CD4-positive, alpha-beta memory T cell (primary cell): ENCODE results near the gene NUTM2E. TPM values are rescaled to one million over a fixed set of nuclear protein-coding genes. Genes with fewer than 3 reads are reported as not detected.
"Not testable (repeated sequence)": the region's sequence is repeated elsewhere in the genome, so short reads cannot be mapped to it uniquely, and the experiment has no call there.

Source experiments
- CTCF ChIA-PET: fragments of 350-600 bp; sonication (Branson Sonifier 250); formaldehyde crosslinking; loops from one replicate; lab custom pipeline; 2021; ENCODE audit warnings: inconsistent platforms; ENCODE audit not compliant: partially characterized antibody; lab: Charles Lee
- POLR2A ChIA-PET: fragments of 350-600 bp; sonication (Branson Sonifier 250); formaldehyde crosslinking; loops from one replicate; lab custom pipeline; 2021; ENCODE audit not compliant: partially characterized antibody; lab: Charles Lee
- DNase-seq, 5 donors: peaks; one replicate each; pipeline versions ENCODE4 v3.0.0 to v3.0.0-alpha.2; 2020 to 2022; ENCODE audit warnings: mixed read lengths in 1 of 5
- H3K27ac ChIP-seq: one replicate; pipeline ENCODE4 v1.7.0; 2013; ENCODE audit warnings: low read depth, low read length
- H3K27me3 ChIP-seq: 2 replicates; pipeline ENCODE4 v1.7.0; 2013; ENCODE audit warnings: mild to moderate bottlenecking, low read length, moderate library complexity; ENCODE audit not compliant: insufficient read depth
- H3K36me3 ChIP-seq: 2 replicates; pipeline ENCODE4 v1.7.0; 2013; ENCODE audit warnings: mild to moderate bottlenecking, low read length, moderate library complexity; ENCODE audit not compliant: insufficient read depth
- H3K4me1 ChIP-seq: 2 replicates; pipeline ENCODE4 v1.7.0; 2013; ENCODE audit warnings: mild to moderate bottlenecking, low read length, moderate library complexity; ENCODE audit not compliant: insufficient read depth
- H3K4me3 ChIP-seq, 2 donors: one replicate each; pipeline ENCODE4 v1.7.0; 2013; ENCODE audit warnings: low read length in 2 of 2, mild to moderate bottlenecking in 1 of 2
- H3K9me3 ChIP-seq, 2 donors: one replicate each; pipeline ENCODE4 v1.7.0; 2013; ENCODE audit warnings: low read length in 2 of 2, control low read depth in 1 of 2; ENCODE audit not compliant: control insufficient read depth in 1 of 2
- H3K27ac Mint-ChIP-seq, 7 donors: one replicate each; pipeline ENCODE4 v1.8.0; 2020 to 2021; ENCODE audit warnings: mixed read lengths in 7 of 7, mild to moderate bottlenecking in 6 of 7, inconsistent platforms in 3 of 7, moderate library complexity in 3 of 7
- H3K27me3 Mint-ChIP-seq, 2 donors: one replicate each; pipeline ENCODE4 v1.8.0; 2020 to 2021; ENCODE audit warnings: mixed read lengths in 2 of 2
- H3K36me3 Mint-ChIP-seq, 2 donors: one replicate each; pipeline ENCODE4 v1.8.0; 2020 to 2021; ENCODE audit warnings: mixed read lengths in 2 of 2, inconsistent platforms in 1 of 2, mild to moderate bottlenecking in 1 of 2
- H3K4me1 Mint-ChIP-seq, 4 donors: one replicate each; pipeline ENCODE4 v1.8.0; 2020 to 2021; ENCODE audit warnings: mixed read lengths in 4 of 4, mild to moderate bottlenecking in 1 of 4
- H3K4me3 Mint-ChIP-seq, 8 donors: one replicate each; pipeline ENCODE4 v1.8.0; 2020 to 2021; ENCODE audit warnings: mixed read lengths in 8 of 8, mild to moderate bottlenecking in 7 of 8, moderate library complexity in 6 of 8, inconsistent platforms in 3 of 8
- H3K9me3 Mint-ChIP-seq, 8 donors: one replicate each; pipeline ENCODE4 v1.8.0; 2020 to 2021; ENCODE audit warnings: mixed read lengths in 8 of 8, mild to moderate bottlenecking in 5 of 8, inconsistent platforms in 3 of 8, moderate library complexity in 1 of 8
- intact Hi-C: fragments of 100-400 bp; cut with micrococcal nuclease; formaldehyde crosslinking; loops from one replicate; pipeline ENCODE4 v1.15.1; 2023
- polyA plus RNA-seq, 2 donors: library from polyadenylated mRNA; unstranded; fragments of 300-500 nt; fragmentation: Illumina TruSeq; gene quantifications; one replicate each; pipeline ENCODE4 v1.2.3, GENCODE V29; 2021
- total RNA-seq, 2 experiments: library from RNA; stranded (reverse); gene quantifications; one replicate each; pipeline ENCODE4 v1.2.3, GENCODE V29; 2021

NUTM2E gene
- total and polyA plus RNA-seq, 4 experiments from 2014 or later: 0.53 to 1.1 TPM; not detected in 2

DNA sequence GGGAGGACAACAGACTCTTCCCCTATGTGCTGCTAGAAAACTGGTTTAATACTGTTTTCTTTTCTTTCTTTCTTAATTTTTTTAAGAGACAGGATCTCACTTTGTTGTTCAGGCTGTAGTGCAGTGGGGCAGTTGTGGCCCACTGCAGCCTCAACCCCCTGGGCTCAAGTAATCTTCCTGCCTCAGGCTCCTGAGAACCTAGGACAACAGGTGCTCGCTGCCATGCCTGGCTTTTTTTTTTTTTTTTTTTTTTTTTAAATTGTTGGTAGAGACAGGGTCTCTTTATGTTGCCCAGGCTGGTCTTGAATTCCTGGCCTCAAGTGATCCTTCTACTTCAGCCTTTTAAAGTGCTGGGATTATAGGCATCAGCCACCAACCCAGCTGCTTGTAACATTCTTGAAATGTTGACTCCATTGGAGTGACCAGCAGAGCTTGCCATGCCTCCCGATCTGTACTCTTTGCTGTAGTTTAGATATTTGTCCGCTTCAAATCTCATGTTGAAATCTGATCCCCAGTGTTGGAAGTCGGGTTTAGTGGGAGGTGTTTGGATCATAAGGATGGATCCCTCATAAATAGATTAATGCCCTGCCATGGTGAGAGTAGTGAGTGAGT is 34.5 kb upstream of the NUTM2E start:
- H3K4me3 ChIP-seq, H3K4me3 Mint-ChIP-seq, H3K4me1 Mint-ChIP-seq, POLR2A ChIA-PET, intact Hi-C loops, H3K27me3 Mint-ChIP-seq, H3K4me1 ChIP-seq, H3K36me3 ChIP-seq, H3K27me3 ChIP-seq, H3K36me3 Mint-ChIP-seq, H3K9me3 Mint-ChIP-seq, DNase-seq, CTCF ChIA-PET, H3K9me3 ChIP-seq, H3K27ac ChIP-seq: not testable (repeated sequence)
- peak overlapping the region in 1 of 7 donors; percentile 14 for H3K27ac Mint-ChIP-seq

DNA sequence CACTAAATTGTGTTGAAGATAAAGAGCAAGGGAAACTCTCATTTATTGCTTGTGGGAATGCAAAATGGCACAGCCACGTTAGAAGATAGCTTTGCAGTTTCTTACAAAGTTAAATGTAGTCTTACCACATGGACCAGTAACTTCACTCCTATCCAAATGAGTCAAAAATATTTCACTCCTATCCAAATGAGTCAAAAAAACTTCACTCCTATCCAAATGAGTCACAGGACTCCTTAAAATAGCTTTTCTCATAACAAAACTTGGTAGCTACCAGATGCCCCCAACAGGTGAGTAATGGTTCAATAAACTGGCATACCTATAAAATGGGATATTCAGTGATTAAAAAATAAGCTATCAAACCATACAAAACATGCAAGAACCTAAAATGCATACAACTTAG is 27.2 kb upstream of the NUTM2E start:
- DNase-seq, H3K4me1 ChIP-seq, H3K27ac Mint-ChIP-seq, H3K9me3 ChIP-seq, H3K4me3 ChIP-seq, H3K9me3 Mint-ChIP-seq, CTCF ChIA-PET, H3K4me3 Mint-ChIP-seq, POLR2A ChIA-PET, H3K4me1 Mint-ChIP-seq, intact Hi-C loops, H3K27me3 ChIP-seq, H3K27ac ChIP-seq, H3K36me3 Mint-ChIP-seq, H3K36me3 ChIP-seq, H3K27me3 Mint-ChIP-seq: not testable (repeated sequence)

DNA sequence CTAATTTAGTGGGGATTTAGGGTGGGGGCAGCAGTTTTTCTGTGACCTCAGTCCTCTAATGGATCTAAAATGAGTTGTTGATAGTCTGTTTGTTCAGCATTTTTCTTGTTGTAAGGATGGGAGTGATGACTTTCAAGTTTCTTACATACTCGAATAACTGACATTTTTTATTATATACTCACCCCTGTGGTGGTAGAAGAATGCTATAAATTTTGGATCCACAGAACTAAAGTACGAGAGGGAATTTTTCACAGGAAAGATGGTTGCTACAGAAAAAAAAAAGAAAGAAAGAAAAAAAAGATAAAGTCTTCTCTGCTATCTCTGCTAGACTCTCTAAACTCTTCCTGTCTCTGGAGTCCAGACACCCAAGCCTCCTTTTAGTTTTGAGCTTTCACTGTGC is 20.7 kb upstream of the NUTM2E start:
- H3K27ac ChIP-seq, H3K9me3 Mint-ChIP-seq, DNase-seq, H3K36me3 Mint-ChIP-seq, H3K27me3 Mint-ChIP-seq, POLR2A ChIA-PET, H3K4me1 ChIP-seq, H3K4me1 Mint-ChIP-seq, H3K36me3 ChIP-seq, H3K4me3 ChIP-seq, intact Hi-C loops, H3K27me3 ChIP-seq, H3K27ac Mint-ChIP-seq, H3K4me3 Mint-ChIP-seq, H3K9me3 ChIP-seq, CTCF ChIA-PET: not testable (repeated sequence)

DNA sequence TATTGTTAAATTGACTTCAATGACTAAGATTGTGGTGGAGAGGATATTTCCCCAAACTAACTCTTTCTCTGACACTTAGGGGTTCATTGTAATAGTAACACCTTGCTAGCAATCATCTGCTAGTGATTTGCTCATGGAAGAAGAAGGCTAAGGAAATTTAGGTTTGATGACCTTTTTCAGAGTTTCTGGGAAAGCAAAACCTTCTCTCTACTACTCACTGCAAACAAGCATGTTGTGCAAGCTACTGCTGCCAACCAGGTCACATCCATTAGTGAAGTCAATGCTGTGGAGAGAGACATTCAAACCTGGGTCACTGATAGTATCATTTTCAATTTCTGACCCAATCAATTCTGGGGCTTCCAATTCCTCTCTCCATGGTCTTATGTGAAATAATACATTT is 14.6 kb upstream of the NUTM2E start:
- POLR2A ChIA-PET, intact Hi-C loops, CTCF ChIA-PET: not testable (repeated sequence)

GRCh38 chr10:79816290-79816689 is 10.2 kb upstream of the NUTM2E start:
- Mint-ChIP-seq H3K4me1 (peaks cover 0 to 11% (median 0%) of the 10 kb centered on the region in 4 donors), H3K27ac (peak overlapping the region in 1 of 7 donors; percentile 3)
- POLR2A ChIA-PET, H3K27me3 Mint-ChIP-seq, H3K27ac ChIP-seq, H3K4me1 ChIP-seq, H3K36me3 Mint-ChIP-seq, H3K36me3 ChIP-seq, CTCF ChIA-PET, H3K4me3 Mint-ChIP-seq, H3K27me3 ChIP-seq, H3K4me3 ChIP-seq, H3K9me3 Mint-ChIP-seq, H3K9me3 ChIP-seq, intact Hi-C loops, DNase-seq: not testable (repeated sequence)

More for the DNA sequence above, 14.6 kb upstream of the NUTM2E start:
- H3K36me3 ChIP-seq, H3K4me3 ChIP-seq, H3K27me3 ChIP-seq, DNase-seq, H3K9me3 ChIP-seq, H3K27ac ChIP-seq, H3K27ac Mint-ChIP-seq, H3K36me3 Mint-ChIP-seq, H3K9me3 Mint-ChIP-seq, H3K4me1 Mint-ChIP-seq, H3K4me1 ChIP-seq, H3K27me3 Mint-ChIP-seq, H3K4me3 Mint-ChIP-seq: not testable (repeated sequence)

- CTCF ChIA-PET, intact Hi-C loops, H3K9me3 Mint-ChIP-seq, H3K9me3 ChIP-seq, H3K36me3 ChIP-seq, H3K36me3 Mint-ChIP-seq, H3K27me3 ChIP-seq, H3K4me3 ChIP-seq, H3K27ac ChIP-seq, POLR2A ChIA-PET, H3K27me3 Mint-ChIP-seq: not testable (repeated sequence)
- DNase-seq: peak in 4 of 5 donors; percentile 11 to 46 (median 31)
- peaks cover 21% of the 10 kb centered on the region for H3K4me1 ChIP-seq
- Mint-ChIP-seq H3K4me1 (peaks cover 6 to 27% (median 15%) of the 10 kb centered on the region in 4 donors), H3K27ac (peak overlapping the region in 6 of 7 donors; percentile 42 to 96 (median 64)), H3K4me3 (peak overlapping the region in 5 of 8 donors; percentile 9 to 73 (median 41))
These were observed 3.2 kb upstream of the NUTM2E start for GRCh38 chr10:79823387-79823786.

DNA sequence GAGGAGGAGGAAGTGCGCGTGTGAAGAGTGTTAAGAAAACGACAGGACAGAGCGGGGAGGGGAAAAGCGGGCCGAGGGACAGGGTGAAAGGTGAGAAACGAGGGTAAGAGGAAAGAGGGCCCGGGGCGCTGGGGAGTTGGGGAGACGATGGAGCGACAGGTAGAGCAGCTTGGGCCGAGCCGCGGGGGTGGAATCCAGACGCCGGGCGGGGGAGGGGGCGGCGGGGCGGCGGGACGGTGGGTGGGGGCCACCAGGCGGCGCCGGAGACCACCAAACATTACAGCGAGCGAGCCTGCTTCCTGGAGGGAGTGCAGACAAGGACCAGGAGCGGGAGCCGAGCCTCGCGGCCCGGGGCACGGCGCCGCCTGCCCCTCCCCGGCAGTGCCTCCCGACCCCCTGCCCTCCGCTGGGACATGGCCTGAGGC is 940 bp upstream of the NUTM2E start:
- H3K27me3 ChIP-seq, H3K4me3 ChIP-seq, H3K9me3 Mint-ChIP-seq, H3K36me3 Mint-ChIP-seq, CTCF ChIA-PET, H3K36me3 ChIP-seq, intact Hi-C loops, POLR2A ChIA-PET, H3K27me3 Mint-ChIP-seq, H3K9me3 ChIP-seq: not testable (repeated sequence)
- peaks cover 11 to 32% (median 18%) of the 10 kb centered on the region in 4 donors for H3K4me1 Mint-ChIP-seq
- peak overlapping the region; percentile 51 for H3K27ac ChIP-seq
- peak overlapping the region; percentile 89 to 98 (median 94) for H3K4me3 Mint-ChIP-seq
- peaks cover 21% of the 10 kb centered on the region for H3K4me1 ChIP-seq
- peak in 4 of 5 donors; percentile 18 to 30 (median 26) for DNase-seq
- peak overlapping the region in 5 of 7 donors; percentile 53 to 96 (median 95) for H3K27ac Mint-ChIP-seq
